GM12892 (cell line): Measurements from ENCODE around the gene PPP1R11.

Source experiments
- DNase-seq: peaks from one replicate; pipeline ENCODE4 v3.0.0; 2011; ENCODE audit not compliant: insufficient read length
- FAIRE-seq: peaks from 2 replicates; lab custom pipeline; 2011; peaks lifted over from hg19 to GRCh38; lab: Jason Lieb, UNC
- POLR2A ChIP-seq: IDR thresholded peaks from 2 replicates; pipeline ENCODE4 v1.6.1; 2011; ENCODE audit warnings: low read depth, low read length, control low read depth
- POLR2AphosphoS5 ChIP-seq: IDR thresholded peaks from 2 replicates; pipeline ENCODE4 v1.6.1; 2011; ENCODE audit warnings: low read depth, low read length, control low read depth
- TAF1 ChIP-seq: IDR thresholded peaks from 2 replicates; pipeline ENCODE4 v1.6.1; 2011; ENCODE audit warnings: low read depth, mild to moderate bottlenecking, control low read depth, low read length, borderline replicate concordance

PPP1R11 gene

GRCh38 chr6:30066082-30066481 lies 916 bp upstream of the PPP1R11 start:
- no peak for FAIRE-seq
- TF ChIP-seq POLR2A (no peak), POLR2AphosphoS5 (no peak), TAF1 (no peak)

DNA sequence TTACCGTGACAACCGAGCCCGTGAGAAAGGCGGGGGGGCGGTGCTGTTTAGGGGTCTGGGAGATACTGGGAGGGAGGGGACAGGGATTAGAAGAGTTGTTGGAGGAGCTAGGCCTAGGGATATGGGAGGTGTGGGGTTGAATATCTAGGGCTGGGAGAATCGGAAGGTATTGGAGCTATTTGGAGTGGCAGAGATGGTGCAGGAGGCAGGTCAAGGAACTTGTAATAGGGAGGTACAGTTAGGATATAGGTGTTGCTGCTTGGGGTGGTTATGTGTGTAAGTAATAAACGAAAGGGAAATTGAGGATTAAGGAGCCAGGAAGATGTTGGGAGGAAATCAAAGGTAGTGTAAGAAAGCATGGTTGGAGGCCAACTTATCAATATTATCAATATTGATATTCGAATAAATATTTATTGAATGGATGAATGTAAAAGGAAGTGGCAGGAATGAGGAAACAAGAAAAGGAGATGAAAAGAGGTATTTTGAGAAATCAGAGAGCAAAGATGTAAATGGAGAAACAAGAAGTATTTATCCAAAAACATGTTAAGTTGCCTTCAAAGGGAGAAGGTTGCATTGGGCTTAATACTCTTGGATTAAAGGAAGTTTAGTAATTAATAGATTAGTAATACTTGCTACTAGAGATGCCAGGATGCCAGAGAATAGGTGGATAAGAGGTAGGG lies 602 bp downstream of the PPP1R11 start:
- no peak for DNase-seq
- TF ChIP-seq POLR2AphosphoS5 (no peak), TAF1 (no peak), POLR2A (no peak)
- no peak for FAIRE-seq

More at GRCh38 chr6:30066082-30066481, 916 bp upstream of the PPP1R11 start:
- DNase-seq, result no peak

DNA sequence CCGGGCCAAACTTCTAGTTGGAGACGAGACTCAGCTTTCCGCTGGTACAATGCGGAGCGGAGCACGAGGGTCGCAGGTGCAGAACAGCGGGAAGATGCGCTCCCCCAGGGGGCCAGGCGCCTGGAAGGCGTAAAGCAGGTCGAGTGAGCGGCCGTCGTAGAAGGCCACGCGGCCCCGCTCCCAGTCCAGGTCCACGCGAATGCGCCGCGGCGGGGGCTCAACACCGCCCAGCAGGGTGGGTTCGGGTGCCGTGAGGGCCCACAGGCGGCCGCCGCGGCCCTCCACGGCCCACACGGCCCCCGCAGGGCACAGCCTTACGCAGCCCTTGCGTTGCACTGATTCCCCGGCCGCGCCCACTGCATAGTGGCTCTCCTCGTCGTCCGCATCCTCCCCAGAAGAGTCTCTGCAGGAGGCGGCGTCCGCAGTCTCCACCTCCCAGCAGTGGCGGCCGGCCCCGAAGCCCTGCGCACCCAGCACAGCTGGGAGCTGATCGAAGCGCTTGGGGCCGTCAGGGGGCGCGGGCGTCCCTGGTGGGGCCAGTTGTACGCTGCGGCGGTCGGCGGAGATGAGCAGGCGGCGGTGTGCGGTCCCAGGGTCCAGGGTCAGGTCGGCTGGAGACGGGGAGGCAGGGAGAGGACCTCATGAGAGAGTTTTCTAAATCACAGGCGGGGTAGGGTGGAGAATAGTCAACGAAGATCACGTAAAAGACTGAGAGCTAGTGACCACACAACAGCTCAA lies 4.3 kb downstream of the PPP1R11 start:
- FAIRE-seq, result no peak
- no peak for DNase-seq
- TF ChIP-seq TAF1 (no peak), POLR2AphosphoS5 (no peak), POLR2A (no peak)

DNA sequence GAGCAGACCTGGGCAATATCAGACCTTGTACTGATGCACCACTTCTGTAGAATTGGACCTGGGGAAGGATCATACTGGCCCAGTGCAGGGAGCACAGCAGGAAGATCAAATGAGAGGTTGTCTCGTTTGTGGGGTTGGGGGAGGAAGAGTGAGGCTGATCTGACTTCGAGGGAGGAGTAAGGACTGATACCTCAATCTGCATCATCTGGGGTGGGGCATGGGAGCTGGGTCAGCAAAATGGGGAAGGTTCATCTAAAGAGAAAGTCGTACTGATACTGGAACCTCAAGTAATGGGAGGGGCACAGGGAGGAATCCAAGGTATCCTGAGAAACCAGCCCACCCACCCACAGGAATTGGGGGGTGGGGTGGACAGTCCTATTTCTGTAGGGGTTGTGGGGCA lies 4.9 kb downstream of the PPP1R11 start:
- FAIRE-seq (no peak), DNase-seq (no peak)
- TF ChIP-seq TAF1, result no peak

DNA sequence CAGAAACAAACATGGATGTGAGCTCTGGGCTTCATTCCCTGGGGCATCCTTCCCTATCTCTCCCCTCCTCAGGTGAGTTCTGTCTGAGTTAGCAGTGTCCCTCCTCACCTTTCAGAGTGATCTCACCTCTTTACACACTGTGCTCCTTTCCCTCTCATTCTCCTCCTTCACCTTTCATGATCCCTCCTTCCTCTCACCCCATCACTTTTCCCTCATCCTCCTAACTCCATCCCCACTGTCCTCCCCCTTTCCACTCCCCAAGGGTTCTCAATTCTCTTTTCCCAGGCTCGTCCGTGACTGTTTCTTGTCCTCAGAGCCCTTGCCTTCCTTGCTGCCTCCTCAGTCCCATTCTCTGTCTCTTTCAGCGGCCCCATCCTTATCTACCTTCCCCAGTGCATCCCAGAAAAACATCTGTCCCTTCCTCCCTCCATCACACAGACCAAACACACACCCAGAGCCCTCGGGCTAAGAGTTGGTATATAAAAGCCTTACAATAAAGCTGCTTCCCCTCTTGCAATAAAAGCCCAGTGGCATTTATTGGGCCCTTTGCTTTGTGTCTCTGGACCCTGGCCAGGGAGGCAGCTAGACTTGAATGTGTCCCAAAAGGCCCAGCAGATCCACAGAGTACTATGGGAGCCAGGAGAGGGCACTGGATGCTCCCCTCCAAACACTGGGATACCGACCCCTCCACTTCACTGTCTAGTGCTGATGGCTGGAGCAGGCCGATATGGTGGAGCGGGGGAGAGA lies 6.7 kb downstream of the PPP1R11 start:
- no peak for DNase-seq
- FAIRE-seq, result no peak
- TF ChIP-seq TAF1 (no peak), POLR2AphosphoS5 (no peak), POLR2A (no peak)

DNA sequence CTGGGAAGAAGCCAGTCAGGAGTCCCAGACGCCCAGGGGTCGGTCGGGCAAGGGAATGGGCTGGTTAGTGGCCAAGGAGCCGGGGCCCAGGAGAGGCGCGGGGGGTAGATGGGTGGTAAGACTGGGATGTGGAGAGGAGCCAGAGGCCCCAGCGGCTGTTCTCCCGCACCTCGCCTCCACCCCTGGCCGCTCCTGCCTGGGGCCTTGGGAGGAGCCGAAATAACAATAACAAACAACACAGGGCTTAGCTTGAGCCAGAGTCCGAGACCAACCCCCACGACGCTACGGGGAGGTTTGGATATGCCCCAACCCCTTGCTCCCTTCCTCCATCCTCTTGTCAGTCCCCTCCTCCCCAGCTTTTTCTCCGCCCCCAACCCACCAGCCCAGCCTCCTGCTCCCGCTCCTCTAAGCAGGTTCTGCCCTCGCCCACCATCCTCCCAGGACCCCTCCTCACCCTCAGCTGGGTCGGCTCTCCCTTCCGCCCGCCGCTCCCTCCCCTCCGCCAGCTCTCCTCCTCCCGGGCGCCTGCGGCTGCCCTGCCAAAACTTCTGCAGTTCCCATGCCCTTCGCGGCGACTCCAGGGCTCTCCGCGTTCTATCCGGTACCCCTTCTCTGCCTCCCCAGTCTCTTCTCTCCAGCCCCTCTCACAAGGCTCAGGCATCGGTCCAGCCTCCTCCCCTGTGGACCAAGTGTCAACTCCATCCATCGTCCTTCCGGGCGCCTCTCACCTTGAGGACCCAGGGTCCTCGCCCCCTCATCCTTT lies 7.5 kb downstream of the PPP1R11 start:
- DNase-seq (no peak), FAIRE-seq (no peak)
- TF ChIP-seq TAF1 (no peak), POLR2AphosphoS5 (no peak)

GRCh38 chr6:30075094-30075789 lies 8.2 kb downstream of the PPP1R11 start, which contains the start of gene RNF39:
Gene RNF39 (minus strand): TSS chr6:30075769. CDS start chr6:30075585, 184 bp downstream.
- TF ChIP-seq POLR2AphosphoS5 (no peak), POLR2A (no peak), TAF1 (no peak)
- no peak for FAIRE-seq
- no peak for DNase-seq

- DNase-seq (no peak), FAIRE-seq (no peak)
- TF ChIP-seq TAF1 (no peak), POLR2A (no peak), POLR2AphosphoS5 (no peak)
Measured at GRCh38 chr6:30075790-30076732, 9.1 kb downstream of the PPP1R11 start.

DNA sequence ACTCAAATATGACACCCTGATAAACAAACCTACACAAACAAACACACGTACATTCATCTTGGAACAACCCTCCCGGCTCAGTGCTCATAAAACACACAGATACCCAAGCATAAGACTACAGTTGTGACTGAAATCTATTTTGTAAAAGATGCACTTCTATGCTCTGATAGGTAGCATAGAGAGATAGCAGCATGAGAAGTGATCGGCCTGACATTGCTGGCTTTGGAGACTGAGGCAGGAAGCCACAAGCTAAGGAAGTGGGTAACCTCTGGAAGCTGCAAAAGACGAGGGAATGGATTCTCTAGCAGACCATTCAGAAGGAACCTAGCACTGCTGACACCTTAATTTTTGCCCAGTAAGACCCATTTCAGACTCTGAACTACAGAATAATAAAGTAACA lies 10.2 kb downstream of the PPP1R11 start:
- FAIRE-seq (no peak), DNase-seq (no peak)
- TF ChIP-seq TAF1 (no peak), POLR2AphosphoS5 (no peak), POLR2A (no peak)

GRCh38 chr6:30087876-30088275 lies 20.9 kb downstream of the PPP1R11 start:
- no peak for DNase-seq
- TF ChIP-seq TAF1 (no peak), POLR2AphosphoS5 (no peak), POLR2A (no peak)
- no peak for FAIRE-seq
